HEK293 (cell line): ENCODE measurements around the gene PIEZO1.

Experiments
- CTCF ChIA-PET: fragments of 350-600 bp; formaldehyde crosslinking; extraction: SDS; loops from one replicate; lab custom pipeline; 2021; ENCODE audit warnings: antibody characterized with exemption; lab: Yijun Ruan, JAX
- POLR2A ChIA-PET: fragments of 300-600 bp; formaldehyde crosslinking; extraction: SDS; loops from one replicate; lab custom pipeline; 2020; ENCODE audit warnings: antibody characterized with exemption, inconsistent platforms; lab: Yijun Ruan, JAX
- H3K27ac ChIP-seq: fragments of 200-500 bp; sonication (Bioruptor generic); 2 replicates; pipeline ENCODE4 v1.5.1; 2014; ENCODE audit warnings: low read depth, low read length, control low read depth, inconsistent platforms; ENCODE audit errors: extremely low read depth
- H3K36me3 ChIP-seq, 2 experiments: fragments of 200-500 bp in 1 of 2; sonication (Bioruptor generic) in 1 of 2; 1 replicate in 1 of 2; 2 replicates in 1 of 2; pipeline ENCODE4 v1.5.1; 2014 to 2017; ENCODE audit warnings: inconsistent platforms in 2 of 2, low read length in 2 of 2; ENCODE audit not compliant: control insufficient read depth in 2 of 2, insufficient read depth in 1 of 2
- H3K4me1 ChIP-seq: fragments of 200-500 bp; sonication (Bioruptor generic); 2 replicates; pipeline ENCODE4 v1.5.1; 2014; ENCODE audit warnings: mild to moderate bottlenecking, low read length, inconsistent platforms; ENCODE audit not compliant: control insufficient read depth, insufficient read depth
- H3K4me3 ChIP-seq: 2 replicates; pipeline ENCODE4 v1.5.1; 2011; ENCODE audit warnings: low read depth, mild to moderate bottlenecking, control low read depth, low read length, moderate library complexity
- H3K9me3 ChIP-seq: fragments of 200-500 bp; sonication (Bioruptor generic); 2 replicates; pipeline ENCODE4 v1.5.1; 2014; ENCODE audit warnings: low read depth, low read length, inconsistent platforms; ENCODE audit not compliant: control insufficient read depth, insufficient read depth
- EGR2 ChIP-seq: fragments of 450-650 bp; formaldehyde crosslinking; IDR thresholded peaks from 2 replicates; pipeline ENCODE4 v1.5.1; 2016; ENCODE audit warnings: low read depth, missing biosample characterization, missing genetic modification characterization
- GLIS1 ChIP-seq: fragments of 450-650 bp; formaldehyde crosslinking; IDR thresholded peaks from 2 replicates; pipeline ENCODE4 v1.5.1; 2016; ENCODE audit warnings: missing biosample characterization, missing genetic modification characterization
- GLIS2 ChIP-seq: fragments of 450-650 bp; formaldehyde crosslinking; IDR thresholded peaks from 2 replicates; pipeline ENCODE4 v1.5.1; 2016; ENCODE audit warnings: missing biosample characterization, missing genetic modification characterization
- KLF1 ChIP-seq: fragments of 450-650 bp; formaldehyde crosslinking; IDR thresholded peaks from 2 replicates; pipeline ENCODE4 v1.5.1; 2016; ENCODE audit warnings: missing biosample characterization, missing genetic modification characterization
- ZBTB17 ChIP-seq: fragments of 450-650 bp; formaldehyde crosslinking; IDR thresholded peaks from 2 replicates; pipeline ENCODE4 v1.5.1; 2016; ENCODE audit warnings: missing biosample characterization, missing genetic modification characterization
- ZBTB48 ChIP-seq: fragments of 450-650 bp; formaldehyde crosslinking; IDR thresholded peaks from 2 replicates; pipeline ENCODE4 v1.5.1; 2016; ENCODE audit warnings: missing biosample characterization, missing genetic modification characterization
- ZFHX2 ChIP-seq: fragments of 450-650 bp; formaldehyde crosslinking; conservative IDR thresholded peaks from 2 replicates; pipeline ENCODE4 v1.5.1; 2016; ENCODE audit warnings: missing biosample characterization, missing genetic modification characterization
- ZNF2 ChIP-seq: fragments of 450-650 bp; formaldehyde crosslinking; IDR thresholded peaks from 2 replicates; pipeline ENCODE4 v1.5.1; 2016; ENCODE audit warnings: missing biosample characterization, missing genetic modification characterization
- ZNF239 ChIP-seq: fragments of 450-650 bp; formaldehyde crosslinking; IDR thresholded peaks from 2 replicates; pipeline ENCODE4 v1.5.1; 2016; ENCODE audit warnings: missing biosample characterization, missing genetic modification characterization
- ZNF529 ChIP-seq: fragments of 450-650 bp; formaldehyde crosslinking; IDR thresholded peaks from 2 replicates; pipeline ENCODE4 v1.5.1; 2017; ENCODE audit warnings: missing genetic modification characterization, missing biosample characterization; ENCODE audit not compliant: insufficient replicate concordance
- ZNF596 ChIP-seq: fragments of 450-650 bp; IDR thresholded peaks from 2 replicates; pipeline ENCODE4 v1.5.0; 2018; ENCODE audit warnings: missing biosample characterization, mild to moderate bottlenecking, missing genetic modification characterization, moderate library complexity
- ZNF626 ChIP-seq: fragments of 450-650 bp; sonication (Bioruptor Pico); formaldehyde crosslinking; IDR thresholded peaks from 2 replicates; pipeline ENCODE4 v1.5.1; 2018; ENCODE audit warnings: missing biosample characterization, missing genetic modification characterization, inconsistent platforms
- ZNF654 ChIP-seq: fragments of 450-650 bp; formaldehyde crosslinking; IDR thresholded peaks from 2 replicates; pipeline ENCODE4 v1.5.1; 2016; ENCODE audit warnings: low read depth, missing biosample characterization, missing genetic modification characterization
- ZNF785 ChIP-seq: fragments of 450-650 bp; formaldehyde crosslinking; IDR thresholded peaks from 2 replicates; pipeline ENCODE4 v1.5.1; 2016; ENCODE audit warnings: missing biosample characterization, missing genetic modification characterization
- TF ChIP-seq, protein P1 (sequence below): fragments of 450-650 bp; formaldehyde crosslinking; IDR thresholded peaks from 2 replicates; pipeline ENCODE4 v1.5.1; 2016; ENCODE audit warnings: missing biosample characterization, missing genetic modification characterization
- TF ChIP-seq, protein P2 (sequence below): fragments of 450-650 bp; formaldehyde crosslinking; IDR thresholded peaks from 2 replicates; pipeline ENCODE4 v1.5.1; 2016; ENCODE audit warnings: missing biosample characterization, missing genetic modification characterization
- TF ChIP-seq, protein P3 (sequence below): fragments of 450-650 bp; formaldehyde crosslinking; IDR thresholded peaks from 2 replicates; pipeline ENCODE4 v1.5.1; 2016; ENCODE audit warnings: missing biosample characterization, missing genetic modification characterization
- TF ChIP-seq, protein P4 (sequence below): fragments of 450-650 bp; formaldehyde crosslinking; IDR thresholded peaks from 2 replicates; pipeline ENCODE4 v1.5.1; 2016; ENCODE audit warnings: missing biosample characterization, missing genetic modification characterization

Gene PIEZO1

DNA sequence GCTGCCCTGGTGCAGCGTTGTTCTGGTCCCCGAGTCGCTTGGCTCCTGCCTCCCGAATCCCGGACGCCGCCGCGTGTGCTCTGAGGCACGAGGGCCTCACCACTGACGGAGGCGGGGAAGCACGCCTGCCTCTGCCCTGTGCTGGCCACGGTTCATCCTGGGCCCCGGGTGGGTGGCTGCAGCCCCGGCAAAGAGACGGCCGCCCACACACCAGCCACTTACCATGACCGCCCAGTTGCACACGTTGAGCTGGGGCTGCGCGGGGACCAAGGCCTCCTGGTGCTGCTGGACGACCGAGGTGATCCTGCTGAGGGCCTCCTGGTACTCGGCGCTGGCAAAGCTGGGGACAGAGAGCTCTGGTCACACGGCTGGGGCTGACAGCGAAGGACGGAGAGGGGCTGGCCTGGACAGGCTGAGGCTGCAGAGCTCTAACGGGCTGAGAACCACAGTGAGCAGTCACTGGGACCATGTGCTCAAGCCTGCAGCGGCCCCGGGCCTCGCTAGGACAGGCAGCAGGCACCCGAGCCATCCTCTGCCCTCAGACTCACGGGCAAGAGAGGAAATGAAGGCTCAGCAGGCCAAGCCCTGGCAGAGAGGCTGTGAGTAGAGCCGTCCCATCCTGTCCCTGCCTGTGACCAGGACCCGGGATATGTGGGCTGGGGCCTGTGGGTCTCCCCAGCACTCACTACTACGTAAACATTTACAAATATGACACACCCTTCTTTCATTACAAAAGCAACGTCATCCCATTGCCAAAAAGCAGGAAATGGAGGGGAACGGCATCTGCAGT lies 33.0 kb upstream of the PIEZO1 start (continued):
- TF ChIP-seq, protein P1, sequence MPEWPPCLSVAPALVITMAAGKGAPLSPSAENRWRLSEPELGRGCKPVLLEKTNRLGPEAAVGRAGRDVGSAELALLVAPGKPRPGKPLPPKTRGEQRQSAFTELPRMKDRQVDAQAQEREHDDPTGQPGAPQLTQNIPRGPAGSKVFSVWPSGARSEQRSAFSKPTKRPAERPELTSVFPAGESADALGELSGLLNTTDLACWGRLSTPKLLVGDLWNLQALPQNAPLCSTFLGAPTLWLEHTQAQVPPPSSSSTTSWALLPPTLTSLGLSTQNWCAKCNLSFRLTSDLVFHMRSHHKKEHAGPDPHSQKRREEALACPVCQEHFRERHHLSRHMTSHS: no peak
- TF ChIP-seq ZNF596 (tag by site-specific recombination): no peak
- TF ChIP-seq EGR2: peak; percentile 51
- no peak for TF ChIP-seq ZNF239 (tag by site-specific recombination)
- 0 out of 2 replicates have a peak, but pooled peaks have one; percentile 6 for TF ChIP-seq KLF1
- no peak for TF ChIP-seq ZNF529 (tag by site-specific recombination)
- TF ChIP-seq ZNF785 (tag by site-specific recombination): no peak
- TF ChIP-seq, all 188 proteins: peak for 3

DNA sequence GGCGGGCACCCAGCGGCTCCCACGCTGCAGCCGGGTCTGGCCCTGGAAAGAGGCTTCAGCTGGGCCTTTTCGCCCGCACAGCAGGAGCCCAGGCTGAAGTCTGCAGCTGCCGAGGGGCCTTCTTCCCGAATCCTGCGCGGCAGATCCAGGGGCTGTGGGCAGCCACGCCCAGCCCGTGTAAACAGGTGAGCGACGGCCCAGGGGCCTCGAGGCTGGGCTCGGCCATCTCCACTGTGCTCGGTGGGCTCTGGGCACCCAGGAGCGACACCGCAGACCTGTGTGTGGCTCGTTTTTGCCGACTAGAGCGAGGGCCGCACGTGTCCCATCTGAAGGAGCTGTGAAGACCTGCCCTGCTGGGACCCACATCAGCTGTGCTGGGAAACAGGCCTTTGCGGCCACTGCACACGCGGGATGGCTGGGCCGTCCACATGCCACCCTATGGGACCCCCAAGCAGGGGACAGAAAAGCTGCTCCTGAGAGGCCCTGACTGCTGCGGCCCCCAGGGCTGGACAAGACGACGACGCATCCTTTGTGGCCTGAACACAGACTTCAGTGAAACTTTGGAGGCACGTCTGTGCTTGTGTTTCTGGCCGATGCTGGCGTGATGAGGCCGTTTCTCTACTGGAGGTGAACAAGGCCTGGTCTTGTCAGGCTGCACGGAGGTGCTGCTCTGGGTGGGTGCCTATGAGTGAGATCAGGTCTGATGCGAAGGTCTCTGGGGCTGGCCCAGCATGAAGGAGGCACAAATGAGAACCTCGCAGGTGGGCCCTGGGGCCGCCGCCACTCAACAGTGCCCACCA lies 31.9 kb upstream of the PIEZO1 start:
- Histone ChIP-seq H3K9me3 (no peaks in the 10 kb centered on the region), H3K27ac (no peak overlapping the region), H3K36me3 (no peaks in the 10 kb centered on the region), H3K4me3 (no peak overlapping the region), H3K4me1 (peaks cover 3% of the 10 kb centered on the region; the same call in 1 of the 2 replicates)
- CTCF ChIA-PET: interaction anchor here (1.0 to 5.1 kb wide), 3 partner anchors 41 to 399 kb away, joined by 3 to 19 read pairs (median 3); no protein-coding TSS in a partner anchor
- POLR2A ChIA-PET: no interaction called here
- TF ChIP-seq, protein P2, sequence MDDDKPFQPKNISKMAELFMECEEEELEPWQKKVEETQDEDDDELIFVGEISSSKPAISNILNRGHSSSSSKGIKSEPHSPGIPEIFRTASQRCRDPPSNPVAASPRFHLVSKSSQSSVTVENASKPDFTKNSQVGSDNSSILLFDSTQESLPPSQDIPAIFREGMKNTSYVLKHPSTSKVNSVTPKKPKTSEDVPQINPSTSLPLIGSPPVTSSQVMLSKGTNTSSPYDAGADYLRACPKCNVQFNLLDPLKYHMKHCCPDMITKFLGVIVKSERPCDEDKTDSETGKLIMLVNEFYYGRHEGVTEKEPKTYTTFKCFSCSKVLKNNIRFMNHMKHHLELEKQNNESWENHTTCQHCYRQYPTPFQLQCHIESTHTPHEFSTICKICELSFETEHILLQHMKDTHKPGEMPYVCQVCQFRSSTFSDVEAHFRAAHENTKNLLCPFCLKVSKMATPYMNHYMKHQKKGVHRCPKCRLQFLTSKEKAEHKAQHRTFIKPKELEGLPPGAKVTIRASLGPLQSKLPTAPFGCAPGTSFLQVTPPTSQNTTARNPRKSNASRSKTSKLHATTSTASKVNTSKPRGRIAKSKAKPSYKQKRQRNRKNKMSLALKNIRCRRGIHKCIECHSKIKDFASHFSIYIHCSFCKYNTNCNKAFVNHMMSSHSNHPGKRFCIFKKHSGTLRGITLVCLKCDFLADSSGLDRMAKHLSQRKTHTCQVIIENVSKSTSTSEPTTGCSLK: no peak

DNA sequence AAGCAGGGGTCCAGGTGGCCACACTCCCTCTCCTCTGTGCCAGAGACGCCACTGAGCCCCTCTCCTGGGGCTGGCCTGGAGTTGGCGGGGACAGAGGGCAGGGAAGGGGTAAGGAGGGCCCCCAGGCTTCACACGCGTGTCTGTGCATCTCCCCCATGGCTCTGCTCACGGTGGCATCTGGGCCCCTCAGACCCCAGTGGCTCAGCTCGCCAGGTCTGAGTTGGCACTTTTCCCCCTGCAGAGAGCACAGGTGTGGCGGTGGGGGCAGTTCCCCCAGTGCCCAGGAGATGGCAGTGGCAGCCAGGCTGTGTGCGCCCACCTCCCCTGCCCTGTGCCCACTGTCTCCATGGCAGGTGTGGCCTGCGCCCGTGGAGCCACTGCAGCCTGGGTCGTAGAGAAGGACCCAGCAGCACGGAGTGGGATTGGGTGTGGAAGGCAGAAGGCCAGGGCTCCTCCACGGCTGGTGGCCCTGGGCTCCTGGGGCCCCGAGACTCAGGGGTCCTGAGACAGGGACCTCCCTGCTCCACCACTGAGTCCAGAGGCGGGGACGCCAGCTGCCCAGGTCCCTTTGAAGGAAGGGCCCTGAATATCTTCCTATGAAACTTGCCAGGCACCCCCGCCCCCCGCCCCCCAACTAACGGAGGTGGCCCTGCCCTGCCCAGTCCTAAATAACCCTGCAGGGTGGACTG lies 31.0 kb upstream of the PIEZO1 start:
- H3K4me3 ChIP-seq: no peak overlapping the region
- ChIA-PET CTCF (interaction anchor here (0.6 to 5.1 kb wide), 6 partner anchors 42 to 402 kb away, joined by 3 to 19 read pairs (median 4); partner anchors contain the start of genes CDH15 and ZNF778), POLR2A (no interaction called here)
- H3K27ac ChIP-seq: no peak overlapping the region
- peaks cover 3% of the 10 kb centered on the region; the same call in 1 of the 2 replicates for H3K4me1 ChIP-seq
- peaks cover 0 to under 1% of the 10 kb centered on the region in 2 experiments; a peak in 1 of 3 replicates for H3K36me3 ChIP-seq
- no peaks in the 10 kb centered on the region for H3K9me3 ChIP-seq
- TF ChIP-seq ZBTB48 (tag by site-specific recombination): no peak
- TF ChIP-seq GLIS2 (tag by site-specific recombination): 0 out of 2 replicates have a peak, but pooled peaks have one; percentile 14
- peak; percentile 70 for TF ChIP-seq ZBTB17
- 0 out of 2 replicates have a peak, but pooled peaks have one; percentile 33 for TF ChIP-seq ZNF2 (tag by site-specific recombination)
- TF ChIP-seq, protein P3, sequence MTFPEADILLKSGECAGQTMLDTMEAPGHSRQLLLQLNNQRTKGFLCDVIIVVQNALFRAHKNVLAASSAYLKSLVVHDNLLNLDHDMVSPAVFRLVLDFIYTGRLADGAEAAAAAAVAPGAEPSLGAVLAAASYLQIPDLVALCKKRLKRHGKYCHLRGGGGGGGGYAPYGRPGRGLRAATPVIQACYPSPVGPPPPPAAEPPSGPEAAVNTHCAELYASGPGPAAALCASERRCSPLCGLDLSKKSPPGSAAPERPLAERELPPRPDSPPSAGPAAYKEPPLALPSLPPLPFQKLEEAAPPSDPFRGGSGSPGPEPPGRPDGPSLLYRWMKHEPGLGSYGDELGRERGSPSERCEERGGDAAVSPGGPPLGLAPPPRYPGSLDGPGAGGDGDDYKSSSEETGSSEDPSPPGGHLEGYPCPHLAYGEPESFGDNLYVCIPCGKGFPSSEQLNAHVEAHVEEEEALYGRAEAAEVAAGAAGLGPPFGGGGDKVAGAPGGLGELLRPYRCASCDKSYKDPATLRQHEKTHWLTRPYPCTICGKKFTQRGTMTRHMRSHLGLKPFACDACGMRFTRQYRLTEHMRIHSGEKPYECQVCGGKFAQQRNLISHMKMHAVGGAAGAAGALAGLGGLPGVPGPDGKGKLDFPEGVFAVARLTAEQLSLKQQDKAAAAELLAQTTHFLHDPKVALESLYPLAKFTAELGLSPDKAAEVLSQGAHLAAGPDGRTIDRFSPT (tag by site-specific recombination): peak; percentile 41; the same call in 1 of the 2 replicates
- TF ChIP-seq, protein P4, sequence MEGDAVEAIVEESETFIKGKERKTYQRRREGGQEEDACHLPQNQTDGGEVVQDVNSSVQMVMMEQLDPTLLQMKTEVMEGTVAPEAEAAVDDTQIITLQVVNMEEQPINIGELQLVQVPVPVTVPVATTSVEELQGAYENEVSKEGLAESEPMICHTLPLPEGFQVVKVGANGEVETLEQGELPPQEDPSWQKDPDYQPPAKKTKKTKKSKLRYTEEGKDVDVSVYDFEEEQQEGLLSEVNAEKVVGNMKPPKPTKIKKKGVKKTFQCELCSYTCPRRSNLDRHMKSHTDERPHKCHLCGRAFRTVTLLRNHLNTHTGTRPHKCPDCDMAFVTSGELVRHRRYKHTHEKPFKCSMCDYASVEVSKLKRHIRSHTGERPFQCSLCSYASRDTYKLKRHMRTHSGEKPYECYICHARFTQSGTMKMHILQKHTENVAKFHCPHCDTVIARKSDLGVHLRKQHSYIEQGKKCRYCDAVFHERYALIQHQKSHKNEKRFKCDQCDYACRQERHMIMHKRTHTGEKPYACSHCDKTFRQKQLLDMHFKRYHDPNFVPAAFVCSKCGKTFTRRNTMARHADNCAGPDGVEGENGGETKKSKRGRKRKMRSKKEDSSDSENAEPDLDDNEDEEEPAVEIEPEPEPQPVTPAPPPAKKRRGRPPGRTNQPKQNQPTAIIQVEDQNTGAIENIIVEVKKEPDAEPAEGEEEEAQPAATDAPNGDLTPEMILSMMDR: peak; percentile 96
- TF ChIP-seq GLIS1 (tag by site-specific recombination): peak; percentile 26; the same call in 1 of the 2 replicates
- 0 out of 2 replicates have a peak, but pooled peaks have one; percentile 34 for TF ChIP-seq ZFHX2 (tag by site-specific recombination)
- TF ChIP-seq ZNF654 (tag by site-specific recombination): peak; percentile 56
- no peak for TF ChIP-seq ZNF626 (tag by site-specific recombination)
